Endothelial cell (in vitro differentiated cells): ENCODE measurements around the gene BLOC1S2. TPM values are rescaled to one million over a fixed set of nuclear protein-coding genes. Genes with fewer than 3 reads are reported as not detected.
"Not testable (repeated sequence)": the region's sequence is repeated elsewhere in the genome, so short reads cannot be mapped to it uniquely, and the experiment has no call there.

ENCODE experiments used
- DNase-seq: peaks from one replicate; pipeline ENCODE4 v3.0.0; 2021; ENCODE audit warnings: low spot score
- H3K27ac Mint-ChIP-seq: one replicate; pipeline ENCODE4 v1.8.0; 2021; ENCODE audit warnings: mixed read lengths, inconsistent platforms; ENCODE audit not compliant: unreplicated experiment
- H3K27me3 Mint-ChIP-seq: one replicate; pipeline ENCODE4 v1.8.0; 2021; ENCODE audit warnings: mild to moderate bottlenecking, moderate library complexity, mixed read lengths, inconsistent platforms; ENCODE audit not compliant: unreplicated experiment
- H3K36me3 Mint-ChIP-seq: one replicate; pipeline ENCODE4 v1.8.0; 2021; ENCODE audit warnings: mild to moderate bottlenecking, low read depth, mixed read lengths, inconsistent platforms; ENCODE audit not compliant: unreplicated experiment
- H3K4me1 Mint-ChIP-seq: one replicate; pipeline ENCODE4 v1.8.0; 2021; ENCODE audit warnings: mild to moderate bottlenecking, mixed read lengths, inconsistent platforms; ENCODE audit not compliant: unreplicated experiment
- H3K4me3 Mint-ChIP-seq: one replicate; pipeline ENCODE4 v1.8.0; 2021; ENCODE audit warnings: mild to moderate bottlenecking, mixed read lengths, inconsistent platforms; ENCODE audit not compliant: unreplicated experiment
- H3K9me3 Mint-ChIP-seq: one replicate; pipeline ENCODE4 v1.8.0; 2021; ENCODE audit warnings: mixed read lengths, inconsistent platforms; ENCODE audit not compliant: unreplicated experiment
- total RNA-seq: library from RNA; stranded (reverse); fragmentation: NEBNext Ultra II Directional; extraction: Animal tissue kit (Norgen Biotek cat#: 25700); gene quantifications from one replicate; pipeline ENCODE4 v1.2.1, GENCODE V29; 2021; ENCODE audit not compliant: unreplicated experiment
- TF ChIP-seq, protein P1 (sequence below): fragments of 200-600 bp; sonication (generic); IDR thresholded peaks from one replicate; pipeline ENCODE4 v1.5.0; 2021; ENCODE audit warnings: antibody characterized with exemption; ENCODE audit not compliant: unreplicated experiment

BLOC1S2 gene
- total RNA-seq, 1 donor from 2014 or later = 63.2 TPM

DNA sequence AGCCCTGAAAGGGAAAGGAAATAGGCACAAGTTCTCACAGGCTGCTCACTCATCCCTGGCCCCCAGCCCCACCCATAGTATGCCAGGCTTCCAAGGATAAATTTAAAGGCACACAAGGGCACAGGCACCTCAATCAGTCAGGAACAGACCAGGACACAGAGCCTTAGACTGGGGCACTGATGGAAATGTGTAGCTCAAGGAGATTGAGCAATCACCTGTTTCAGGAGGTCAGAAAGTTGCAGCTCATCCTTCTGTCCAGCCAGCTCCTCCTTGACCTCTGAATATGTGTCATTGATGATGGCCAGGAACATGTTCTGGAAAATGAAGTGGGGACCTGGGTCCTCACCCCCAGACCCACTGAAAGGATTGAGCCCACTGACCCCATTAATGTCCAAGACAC lies 6.6 kb upstream of the BLOC1S2 start:
- H3K4me3 Mint-ChIP-seq = no peak overlapping the region
- H3K27me3 Mint-ChIP-seq = peaks cover 1% of the 10 kb centered on the region
- DNase-seq = no peak
- H3K4me1 Mint-ChIP-seq = no peaks in the 10 kb centered on the region
- H3K9me3 Mint-ChIP-seq = no peaks in the 10 kb centered on the region
- peaks cover 3% of the 10 kb centered on the region for H3K36me3 Mint-ChIP-seq
- TF ChIP-seq, protein P1, sequence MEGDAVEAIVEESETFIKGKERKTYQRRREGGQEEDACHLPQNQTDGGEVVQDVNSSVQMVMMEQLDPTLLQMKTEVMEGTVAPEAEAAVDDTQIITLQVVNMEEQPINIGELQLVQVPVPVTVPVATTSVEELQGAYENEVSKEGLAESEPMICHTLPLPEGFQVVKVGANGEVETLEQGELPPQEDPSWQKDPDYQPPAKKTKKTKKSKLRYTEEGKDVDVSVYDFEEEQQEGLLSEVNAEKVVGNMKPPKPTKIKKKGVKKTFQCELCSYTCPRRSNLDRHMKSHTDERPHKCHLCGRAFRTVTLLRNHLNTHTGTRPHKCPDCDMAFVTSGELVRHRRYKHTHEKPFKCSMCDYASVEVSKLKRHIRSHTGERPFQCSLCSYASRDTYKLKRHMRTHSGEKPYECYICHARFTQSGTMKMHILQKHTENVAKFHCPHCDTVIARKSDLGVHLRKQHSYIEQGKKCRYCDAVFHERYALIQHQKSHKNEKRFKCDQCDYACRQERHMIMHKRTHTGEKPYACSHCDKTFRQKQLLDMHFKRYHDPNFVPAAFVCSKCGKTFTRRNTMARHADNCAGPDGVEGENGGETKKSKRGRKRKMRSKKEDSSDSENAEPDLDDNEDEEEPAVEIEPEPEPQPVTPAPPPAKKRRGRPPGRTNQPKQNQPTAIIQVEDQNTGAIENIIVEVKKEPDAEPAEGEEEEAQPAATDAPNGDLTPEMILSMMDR = no peak
- H3K27ac Mint-ChIP-seq = no peak overlapping the region

DNA sequence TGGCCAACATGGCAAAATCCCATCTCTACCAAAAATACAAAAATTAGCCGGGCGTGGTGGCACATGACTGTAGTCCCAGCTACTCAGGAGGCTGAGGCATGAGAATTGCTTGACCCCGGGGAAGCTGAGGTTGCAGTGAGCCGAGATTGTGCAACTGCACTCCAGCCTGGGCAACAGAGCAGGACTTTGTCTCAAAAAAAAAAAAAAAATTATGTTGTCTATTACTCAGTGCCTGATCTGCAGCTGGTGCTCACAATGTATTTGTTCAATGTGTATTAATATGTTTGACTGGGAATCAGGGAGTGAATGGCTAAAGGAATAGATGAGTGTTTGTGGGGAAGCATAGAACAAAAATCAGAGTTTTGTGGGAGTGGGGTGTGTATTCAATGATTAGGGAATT lies 5.8 kb upstream of the BLOC1S2 start:
- not testable (repeated sequence) for H3K4me1 Mint-ChIP-seq, H3K27ac Mint-ChIP-seq

GRCh38 chr10:100291356-100291755 lies 4.9 kb upstream of the BLOC1S2 start:
- TF ChIP-seq, protein P1 = no peak
- H3K27ac Mint-ChIP-seq = no peak overlapping the region
- DNase-seq = no peak
- H3K4me1 Mint-ChIP-seq = peaks cover 4% of the 10 kb centered on the region
- H3K4me3 Mint-ChIP-seq = no peak overlapping the region
- no peaks in the 10 kb centered on the region for H3K9me3 Mint-ChIP-seq
- H3K27me3 Mint-ChIP-seq = peaks cover 2% of the 10 kb centered on the region
- peaks cover 3% of the 10 kb centered on the region for H3K36me3 Mint-ChIP-seq

More for the DNA sequence above, 5.8 kb upstream of the BLOC1S2 start:
- not testable (repeated sequence) for H3K4me3 Mint-ChIP-seq, H3K36me3 Mint-ChIP-seq, H3K9me3 Mint-ChIP-seq, DNase-seq, H3K27me3 Mint-ChIP-seq

- Mint-ChIP-seq H3K4me1 (peaks cover 17% of the 10 kb centered on the region), H3K27me3 (peaks cover 7% of the 10 kb centered on the region), H3K9me3 (no peaks in the 10 kb centered on the region), H3K36me3 (peaks cover 7% of the 10 kb centered on the region), H3K27ac (no peak overlapping the region), H3K4me3 (no peak overlapping the region)
- TF ChIP-seq, protein P1 = no peak
- no peak for DNase-seq
Observed at GRCh38 chr10:100289641-100290040, 3.2 kb upstream of the BLOC1S2 start.

GRCh38 chr10:100288196-100288595 lies 1.7 kb upstream of the BLOC1S2 start:
- Mint-ChIP-seq H3K4me3 (no peak overlapping the region), H3K4me1 (peaks cover 17% of the 10 kb centered on the region), H3K36me3 (peaks cover 8% of the 10 kb centered on the region), H3K27me3 (peaks cover 7% of the 10 kb centered on the region), H3K27ac (no peak overlapping the region), H3K9me3 (no peaks in the 10 kb centered on the region)
- DNase-seq = no peak
- TF ChIP-seq, protein P1 = no peak
